ENCODE measurements around the gene CRYL1. TPM values are rescaled to one million over a fixed set of nuclear protein-coding genes. Genes with fewer than 3 reads are reported as not detected.

Gene CRYL1
- total RNA-seq, 1 donor from 2014 or later, result 35.4 TPM

- Histone ChIP-seq H3K9me3 (no peaks in the 10 kb centered on the region), H3K27ac (no peak overlapping the region), H3K36me3 (no peaks in the 10 kb centered on the region), H3K4me3 (no peak overlapping the region), H3K4me1 (peaks cover 10% of the 10 kb centered on the region), H3K27me3 (no peaks in the 10 kb centered on the region)
- DNase-seq (ENCODE audit: extremely low spot score in 2 of 2), result no peak
- intact Hi-C loops (cut with DNase I), result no loop called here
- no peak for TF ChIP-seq POLR2AphosphoS5 (IDR thresholded peaks at IDR 0.05; ENCODE audit: insufficient read depth in 1 of 2, low read depth in 1 of 2)
Measured at GRCh38 chr13:20570517-20570916, 44.9 kb upstream of the CRYL1 start.

- TF ChIP-seq POLR2A (IDR thresholded peaks at IDR 0.05) (no peak), CTCF (IDR thresholded peaks at IDR 0.05) (no peak), POLR2AphosphoS5 (IDR thresholded peaks at IDR 0.05; ENCODE audit: insufficient read depth in 1 of 2, low read depth in 1 of 2) (no peak)
- H3K4me1 ChIP-seq, result peaks cover 10% of the 10 kb centered on the region
- peak overlapping the region; percentile 91 for H3K27ac ChIP-seq
- intact Hi-C loops (cut with DNase I), result loop anchor here (2.0 to 5.0 kb wide), 3 partner anchors 41 to 706 kb away; partner anchors contain the start of genes CRYL1, IL17D and ZMYM5
- no peaks in the 10 kb centered on the region for H3K27me3 ChIP-seq
- no peaks in the 10 kb centered on the region for H3K9me3 ChIP-seq
- peak overlapping the region; percentile 59 to 74 for H3K4me3 ChIP-seq
- no peaks in the 10 kb centered on the region for H3K36me3 ChIP-seq
- DNase-seq (ENCODE audit: extremely low spot score in 2 of 2), result no peak
Measured at GRCh38 chr13:20567881-20568528, 42.3 kb upstream of the CRYL1 start.

GRCh38 chr13:20566898-20567874 lies 41.5 kb upstream of the CRYL1 start, which contains the start of gene IFT88:
Gene IFT88 (plus strand): TSS chr13:20567157. CDS start chr13:20574386, 7,229 bp downstream.
- H3K4me3 ChIP-seq, result peak within 1 kb of the TSS; percentile 59 to 74
- H3K27ac ChIP-seq, result peak within 1 kb of the TSS; percentile 91
- peak in 1 of 2 donors; percentile 12 for TF ChIP-seq POLR2A (IDR thresholded peaks at IDR 0.05)
- peak; percentile 21 to 91 for TF ChIP-seq POLR2AphosphoS5 (IDR thresholded peaks at IDR 0.05; ENCODE audit: insufficient read depth in 1 of 2, low read depth in 1 of 2)
- TF ChIP-seq CTCF (IDR thresholded peaks at IDR 0.05), result no peak
- intact Hi-C loops (cut with DNase I), result loop anchor here (2.0 to 5.0 kb wide), 3 partner anchors 40 to 705 kb away; partner anchors contain the start of genes CRYL1, IL17D and ZMYM5
- DNase-seq (ENCODE audit: extremely low spot score in 2 of 2), result peak in 1 of 2 donors; percentile 92
- H3K36me3 ChIP-seq, result no peaks in the 10 kb centered on the region
- no peaks in the 10 kb centered on the region for H3K9me3 ChIP-seq
- peaks cover 10% of the 10 kb centered on the region for H3K4me1 ChIP-seq
- no peaks in the 10 kb centered on the region for H3K27me3 ChIP-seq

GRCh38 chr13:20566468-20566897 lies 40.8 kb upstream of the CRYL1 start:
- no peaks in the 10 kb centered on the region for H3K9me3 ChIP-seq
- H3K4me3 ChIP-seq, result peak overlapping the region; percentile 59 to 74
- TF ChIP-seq CTCF (IDR thresholded peaks at IDR 0.05) (no peak), POLR2A (IDR thresholded peaks at IDR 0.05) (no peak), POLR2AphosphoS5 (IDR thresholded peaks at IDR 0.05; ENCODE audit: insufficient read depth in 1 of 2, low read depth in 1 of 2) (no peak)
- no peaks in the 10 kb centered on the region for H3K36me3 ChIP-seq
- H3K27me3 ChIP-seq, result no peaks in the 10 kb centered on the region
- peaks cover 10% of the 10 kb centered on the region for H3K4me1 ChIP-seq
- peak overlapping the region; percentile 91 for H3K27ac ChIP-seq
- peak in 1 of 2 donors; percentile 90 for DNase-seq (ENCODE audit: extremely low spot score in 2 of 2)
- intact Hi-C loops (cut with DNase I), result loop anchor here (2.0 to 5.0 kb wide), 3 partner anchors 39 to 704 kb away; partner anchors contain the start of genes CRYL1, IL17D and ZMYM5

GRCh38 chr13:20565115-20565736 lies 39.6 kb upstream of the CRYL1 start:
- Histone ChIP-seq H3K27me3 (no peaks in the 10 kb centered on the region), H3K4me1 (peaks cover 10% of the 10 kb centered on the region), H3K36me3 (no peaks in the 10 kb centered on the region), H3K27ac (no peak overlapping the region), H3K4me3 (no peak overlapping the region), H3K9me3 (no peaks in the 10 kb centered on the region)
- TF ChIP-seq CTCF (IDR thresholded peaks at IDR 0.05) (no peak), POLR2AphosphoS5 (IDR thresholded peaks at IDR 0.05; ENCODE audit: insufficient read depth in 1 of 2, low read depth in 1 of 2) (no peak), POLR2A (IDR thresholded peaks at IDR 0.05) (no peak)
- intact Hi-C loops (cut with DNase I), result loop anchor here (5.0 kb wide), 2 partner anchors 38 to 703 kb away; partner anchors contain the start of genes CRYL1 and ZMYM5
- no peak for DNase-seq (ENCODE audit: extremely low spot score in 2 of 2)

Measured in vagina (tissue), 2 donors.